ENCODE data around the gene PRPH2. TPM values are rescaled to one million over a fixed set of nuclear protein-coding genes. Genes with fewer than 3 reads are reported as not detected.

PRPH2 gene
- total and polyA plus RNA-seq, 2 of the 13 experiments (the other 11 are each of a cell fraction or from before 2014, with no cell fraction given), result 0.03 to 0.04 TPM

GRCh38 chr6:42745640-42746462 lies 23.5 kb upstream of the PRPH2 start, which contains the start of gene TBCC (continued):
- TF ChIP-seq ZMAT3 (CRISPR knock-in tag; conservative IDR thresholded peaks at IDR 0.05) (peak; percentile 54; the same call in 1 of the 2 replicates), U2AF1 (optimal IDR thresholded peaks at IDR 0.05; ENCODE audit: low read depth, low read length) (peak; percentile 85), ZNF768 (CRISPR knock-in tag; IDR thresholded peaks at IDR 0.05) (peak; percentile 68; the same call in 1 of the 2 replicates), PITX1 (CRISPR knock-in tag; IDR thresholded peaks at IDR 0.05) (peak; percentile 43; the same call in 1 of the 2 replicates), ZKSCAN5 (CRISPR knock-in tag; IDR thresholded peaks at IDR 0.05) (no peak), NCOR1 (IDR thresholded peaks at IDR 0.05; ENCODE audit: borderline replicate concordance, low read length) (no peak), ZFP36 (IDR thresholded peaks at IDR 0.05; ENCODE audit: borderline replicate concordance, low read depth, low read length, partially characterized antibody) (no peak), ZFP82 (CRISPR knock-in tag; IDR thresholded peaks at IDR 0.05; ENCODE audit: borderline replicate concordance) (no peak; the same call in 1 of the 2 replicates), ZBTB40 (IDR thresholded peaks at IDR 0.05) (no peak), ZBTB40 (CRISPR knock-in tag; IDR thresholded peaks at IDR 0.05) (no peak), ZBTB7B (CRISPR knock-in tag; IDR thresholded peaks at IDR 0.05) (no peak; the same call in 1 of the 2 replicates), EED (CRISPR knock-in tag; IDR thresholded peaks at IDR 0.05) (no peak), MTA3 (CRISPR knock-in tag; IDR thresholded peaks at IDR 0.05) (no peak), ZNF121 (CRISPR knock-in tag; IDR thresholded peaks at IDR 0.05) (no peak), ZNF230 (CRISPR knock-in tag; IDR thresholded peaks at IDR 0.05) (0 out of 2 replicates have a peak, but pooled peaks have one; percentile 81), E2F2 (CRISPR knock-in tag; IDR thresholded peaks at IDR 0.05; ENCODE audit: borderline replicate concordance) (0 out of 2 replicates have a peak, but pooled peaks have one; percentile 26), ZNF263 (CRISPR knock-in tag; IDR thresholded peaks at IDR 0.05) (peak; percentile 39), FOXC1 (CRISPR knock-in tag; IDR thresholded peaks at IDR 0.05; ENCODE audit: borderline replicate concordance) (no peak), FOXK2 (IDR thresholded peaks at IDR 0.05) (no peak), HMG20A (CRISPR knock-in tag; IDR thresholded peaks at IDR 0.05; ENCODE audit: borderline replicate concordance) (0 out of 2 replicates have a peak, but pooled peaks have one; percentile 16), ATF1 (CRISPR knock-in tag; IDR thresholded peaks at IDR 0.05) (peak; percentile 88), ZNF841 (CRISPR knock-in tag; IDR thresholded peaks at IDR 0.05; ENCODE audit: borderline replicate concordance) (no peak)
